Osteocyte (in vitro differentiated cells): ENCODE measurements around the gene ZDHHC21. TPM values are rescaled to one million over a fixed set of nuclear protein-coding genes. Genes with fewer than 3 reads are reported as not detected.

Experiments
- DNase-seq: peaks from one replicate; pipeline ENCODE4 v3.0.0; 2021; ENCODE audit warnings: mixed read lengths; ENCODE audit not compliant: unreplicated experiment; ENCODE audit errors: extremely low spot score
- H3K27ac Mint-ChIP-seq: one replicate; pipeline ENCODE4 v1.8.0; 2021; ENCODE audit warnings: mild to moderate bottlenecking, mixed read lengths; ENCODE audit not compliant: unreplicated experiment
- H3K27me3 Mint-ChIP-seq: one replicate; pipeline ENCODE4 v1.8.0; 2021; ENCODE audit warnings: mixed read lengths; ENCODE audit not compliant: unreplicated experiment
- H3K36me3 Mint-ChIP-seq: one replicate; pipeline ENCODE4 v1.8.0; 2021; ENCODE audit warnings: mixed read lengths; ENCODE audit not compliant: unreplicated experiment
- H3K4me1 Mint-ChIP-seq: one replicate; pipeline ENCODE4 v1.8.0; 2021; ENCODE audit warnings: mixed read lengths; ENCODE audit not compliant: unreplicated experiment
- H3K4me3 Mint-ChIP-seq: one replicate; pipeline ENCODE4 v1.8.0; 2021; ENCODE audit warnings: mild to moderate bottlenecking, moderate library complexity, mixed read lengths; ENCODE audit not compliant: unreplicated experiment
- H3K9me3 Mint-ChIP-seq: one replicate; pipeline ENCODE4 v1.8.0; 2021; ENCODE audit warnings: mixed read lengths; ENCODE audit not compliant: unreplicated experiment
- CTCF ChIP-seq: fragments of 200-600 bp; sonication (generic); IDR thresholded peaks from 2 replicates; pipeline ENCODE4 v1.5.0; 2021; ENCODE audit warnings: antibody characterized with exemption, mild to moderate bottlenecking, moderate library complexity
- total RNA-seq: library from RNA; stranded (reverse); gene quantifications from 2 replicates; pipeline ENCODE4 v1.2.1, GENCODE V29; 2021

Gene ZDHHC21
- total RNA-seq, 1 donor from 2014 or later, result 9.3 TPM

GRCh38 chr9:14723301-14723700 lies 30.1 kb upstream of the ZDHHC21 start:
- H3K36me3 Mint-ChIP-seq, result no peaks in the 10 kb centered on the region
- TF ChIP-seq CTCF, result no peak
- DNase-seq, result no peak
- peaks cover 1% of the 10 kb centered on the region for H3K4me1 Mint-ChIP-seq
- no peak overlapping the region for H3K27ac Mint-ChIP-seq
- H3K4me3 Mint-ChIP-seq, result no peak overlapping the region
- peaks cover 43% of the 10 kb centered on the region for H3K27me3 Mint-ChIP-seq
- no peaks in the 10 kb centered on the region for H3K9me3 Mint-ChIP-seq

GRCh38 chr9:14722391-14723035 lies 29.3 kb upstream of the ZDHHC21 start, which contains the start of gene CER1:
Gene CER1 (minus strand): TSS chr9:14722733. CDS start chr9:14722672, 61 bp downstream.
- Mint-ChIP-seq H3K4me1 (peaks cover 1% of the 10 kb centered on the region), H3K27me3 (peaks cover 48% of the 10 kb centered on the region), H3K4me3 (no peak within 1 kb of the TSS), H3K27ac (no peak within 1 kb of the TSS), H3K9me3 (no peaks in the 10 kb centered on the region), H3K36me3 (no peaks in the 10 kb centered on the region)
- no peak for TF ChIP-seq CTCF
- DNase-seq, result no peak

GRCh38 chr9:14719231-14719923 lies 26.1 kb upstream of the ZDHHC21 start:
- H3K36me3 Mint-ChIP-seq, result no peaks in the 10 kb centered on the region
- no peaks in the 10 kb centered on the region for H3K9me3 Mint-ChIP-seq
- H3K27ac Mint-ChIP-seq, result no peak overlapping the region
- H3K27me3 Mint-ChIP-seq, result peaks cover 48% of the 10 kb centered on the region
- H3K4me1 Mint-ChIP-seq, result peaks cover 3% of the 10 kb centered on the region
- H3K4me3 Mint-ChIP-seq, result no peak overlapping the region
- TF ChIP-seq CTCF, result no peak
- DNase-seq, result no peak

GRCh38 chr9:14715102-14715501 lies 21.9 kb upstream of the ZDHHC21 start:
- Mint-ChIP-seq H3K36me3 (no peaks in the 10 kb centered on the region), H3K9me3 (peaks cover 4% of the 10 kb centered on the region), H3K27me3 (peaks cover 28% of the 10 kb centered on the region), H3K4me3 (no peak overlapping the region), H3K4me1 (peaks cover 4% of the 10 kb centered on the region), H3K27ac (no peak overlapping the region)
- TF ChIP-seq CTCF, result no peak
- no peak for DNase-seq

- Mint-ChIP-seq H3K4me1 (peaks cover 4% of the 10 kb centered on the region), H3K27me3 (peaks cover 17% of the 10 kb centered on the region), H3K36me3 (no peaks in the 10 kb centered on the region), H3K27ac (no peak overlapping the region), H3K4me3 (no peak overlapping the region), H3K9me3 (peaks cover 16% of the 10 kb centered on the region)
- no peak for DNase-seq
- no peak for TF ChIP-seq CTCF
These were observed 20.0 kb upstream of the ZDHHC21 start for GRCh38 chr9:14713187-14713767.
